Activated CD8-positive, alpha-beta memory T cell treated with anti-CD3 and anti-CD28 coated beads for 4 hours (primary cell): ENCODE results near the gene ITIH1.

Source experiments
- DNase-seq, 2 donors: peaks; one replicate each; pipeline ENCODE4 v3.0.0-alpha.2; 2020; ENCODE audit warnings: low read depth in 2 of 2

ITIH1 gene

DNA sequence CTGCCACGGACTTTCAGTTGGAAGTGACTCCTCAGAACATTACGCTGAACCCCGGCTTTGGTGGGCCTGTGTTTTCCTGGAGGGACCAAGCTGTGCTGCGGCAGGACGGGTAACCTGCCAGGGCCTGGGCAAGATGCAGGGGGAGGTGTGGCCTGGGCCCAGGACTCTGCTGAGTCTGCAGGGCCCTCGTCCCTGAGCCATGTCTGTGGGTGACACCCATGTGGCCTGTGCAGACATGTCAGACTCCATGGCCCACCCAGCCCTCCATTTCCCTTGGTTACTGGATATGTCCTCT lies 12.3 kb downstream of the ITIH1 start:
- no peak for DNase-seq

DNA sequence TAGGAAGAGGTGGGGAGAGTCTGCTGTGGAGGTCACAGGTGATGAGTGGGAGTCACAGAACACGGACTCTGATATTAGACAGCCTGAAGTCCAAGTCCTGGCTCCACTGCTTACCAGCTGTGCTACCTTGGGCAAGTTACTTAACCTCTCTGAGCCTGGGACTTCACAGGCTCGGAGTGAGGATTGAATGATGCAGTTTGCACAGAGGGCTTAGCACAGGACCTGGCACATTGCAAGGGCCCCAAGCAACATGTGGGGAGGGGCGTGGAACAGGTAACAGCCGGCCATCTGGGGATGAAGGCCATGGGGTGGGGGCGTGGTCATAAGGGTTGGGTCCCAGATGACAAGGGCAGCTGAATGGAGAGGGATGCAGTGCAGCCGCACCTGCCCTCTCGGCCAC lies 12.9 kb downstream of the ITIH1 start:
- DNase-seq, result no peak

DNA sequence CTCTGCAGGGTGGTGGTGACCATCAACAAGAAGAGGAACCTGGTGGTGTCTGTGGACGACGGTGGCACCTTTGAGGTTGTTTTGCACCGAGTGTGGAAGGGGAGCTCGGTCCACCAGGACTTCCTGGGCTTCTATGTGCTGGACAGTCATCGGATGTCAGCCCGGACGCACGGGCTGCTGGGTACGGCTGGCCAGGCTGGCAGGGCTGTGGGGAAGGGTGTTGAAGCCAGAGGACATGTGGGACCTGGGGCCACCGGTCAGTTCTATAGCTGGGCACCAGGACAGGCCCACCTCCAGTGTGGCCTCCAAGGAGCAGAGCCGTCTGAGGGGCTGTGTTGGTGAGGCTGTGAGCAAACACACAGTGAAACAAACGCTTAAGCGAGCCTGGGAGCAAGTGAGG lies 13.3 kb downstream of the ITIH1 start:
- DNase-seq, result no peak

DNA sequence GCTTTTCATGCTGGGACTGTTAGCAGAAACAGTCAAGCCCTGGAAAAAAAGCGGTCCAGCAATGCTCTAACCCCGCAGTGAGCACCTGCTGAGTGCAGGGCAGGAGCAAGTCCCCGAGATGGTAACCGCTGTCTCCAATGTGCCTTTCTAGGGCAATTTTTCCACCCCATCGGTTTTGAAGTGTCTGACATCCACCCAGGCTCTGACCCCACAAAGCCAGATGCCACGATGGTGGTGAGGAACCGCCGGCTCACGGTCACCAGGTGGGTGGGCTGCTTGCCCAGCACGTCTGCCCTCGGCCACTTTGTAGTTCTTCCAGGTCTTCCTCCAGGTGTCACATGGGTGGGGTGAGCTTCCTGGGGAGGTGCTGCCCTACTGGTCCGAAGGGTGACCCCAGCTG lies 14.0 kb downstream of the ITIH1 start:
- DNase-seq, result no peak

DNA sequence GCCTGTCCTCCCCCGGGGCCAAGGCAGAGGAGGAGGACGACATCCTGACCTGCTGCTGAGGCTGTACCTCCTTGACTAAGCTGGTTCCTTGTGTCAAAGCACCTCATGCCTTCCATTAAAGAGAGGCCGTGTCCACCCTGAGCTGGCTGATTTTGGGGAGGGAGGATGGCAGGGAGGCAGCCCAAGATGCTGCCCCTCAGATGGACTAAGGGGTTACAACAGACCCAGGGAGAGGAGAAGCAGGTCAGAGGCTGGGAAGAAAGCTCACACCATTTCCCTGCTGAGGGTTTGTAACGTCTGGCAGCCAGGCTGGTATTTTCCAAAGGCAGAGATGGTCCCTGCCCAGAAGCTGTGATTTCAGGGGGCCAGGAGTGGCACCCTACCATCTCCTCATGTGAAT lies 14.5 kb downstream of the ITIH1 start:
- DNase-seq, result no peak

DNA sequence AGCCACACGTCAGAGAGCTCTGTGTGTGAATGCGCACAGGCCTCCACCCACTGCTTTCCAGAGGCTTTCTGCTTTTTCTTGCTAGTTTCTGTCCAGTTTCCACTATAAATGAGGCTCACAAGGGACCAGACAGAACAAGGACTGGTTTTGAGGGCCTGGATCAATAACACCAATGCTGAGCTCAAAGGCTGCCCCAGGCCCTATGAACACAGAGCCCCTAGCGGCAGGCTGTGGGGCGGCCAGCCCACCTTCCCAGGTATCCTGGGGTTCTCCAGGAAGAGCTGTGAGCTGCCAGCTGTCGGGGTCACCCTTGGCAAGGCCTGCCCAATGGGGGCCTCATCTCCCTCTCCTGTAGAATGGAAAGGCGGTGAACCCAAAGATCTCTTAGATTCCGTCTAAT lies 15.0 kb downstream of the ITIH1 start:
- no peak for DNase-seq

DNA sequence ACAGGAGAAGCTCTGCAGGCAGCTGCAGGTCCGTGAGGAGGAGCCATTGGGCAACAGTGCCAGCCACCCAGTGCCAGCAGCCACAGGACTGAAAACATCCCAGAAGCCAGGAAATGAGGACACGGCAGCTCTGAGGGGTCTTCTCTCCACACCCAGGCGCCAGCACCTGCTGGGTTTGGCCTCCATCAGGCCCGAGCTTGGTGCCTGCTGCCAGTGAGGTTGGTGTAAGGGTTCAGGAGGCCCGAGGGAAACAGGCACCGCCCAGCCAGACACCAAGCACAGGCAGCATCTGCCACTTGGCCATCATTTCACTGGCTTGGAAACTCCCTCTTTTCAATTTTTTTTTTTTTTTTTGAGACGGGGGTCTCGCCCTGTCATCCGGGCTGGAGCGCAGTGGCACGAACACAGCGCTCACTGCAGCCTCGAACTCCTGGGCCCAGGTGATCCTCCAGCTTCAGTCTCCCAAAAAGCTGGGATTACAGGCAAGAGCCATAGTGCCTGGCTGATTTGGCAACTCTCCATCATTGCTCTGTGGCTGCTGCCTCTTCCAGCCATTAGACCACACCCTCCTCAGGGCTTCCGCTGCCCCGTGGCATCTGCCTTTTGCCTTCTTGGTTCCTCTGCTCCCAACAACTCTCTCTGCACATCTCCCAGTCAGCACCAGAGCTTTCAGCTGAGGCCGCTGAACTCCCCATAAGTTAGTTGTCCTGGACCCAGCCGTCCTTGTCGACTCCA lies 15.7 kb downstream of the ITIH1 start:
- DNase-seq, result no peak

DNA sequence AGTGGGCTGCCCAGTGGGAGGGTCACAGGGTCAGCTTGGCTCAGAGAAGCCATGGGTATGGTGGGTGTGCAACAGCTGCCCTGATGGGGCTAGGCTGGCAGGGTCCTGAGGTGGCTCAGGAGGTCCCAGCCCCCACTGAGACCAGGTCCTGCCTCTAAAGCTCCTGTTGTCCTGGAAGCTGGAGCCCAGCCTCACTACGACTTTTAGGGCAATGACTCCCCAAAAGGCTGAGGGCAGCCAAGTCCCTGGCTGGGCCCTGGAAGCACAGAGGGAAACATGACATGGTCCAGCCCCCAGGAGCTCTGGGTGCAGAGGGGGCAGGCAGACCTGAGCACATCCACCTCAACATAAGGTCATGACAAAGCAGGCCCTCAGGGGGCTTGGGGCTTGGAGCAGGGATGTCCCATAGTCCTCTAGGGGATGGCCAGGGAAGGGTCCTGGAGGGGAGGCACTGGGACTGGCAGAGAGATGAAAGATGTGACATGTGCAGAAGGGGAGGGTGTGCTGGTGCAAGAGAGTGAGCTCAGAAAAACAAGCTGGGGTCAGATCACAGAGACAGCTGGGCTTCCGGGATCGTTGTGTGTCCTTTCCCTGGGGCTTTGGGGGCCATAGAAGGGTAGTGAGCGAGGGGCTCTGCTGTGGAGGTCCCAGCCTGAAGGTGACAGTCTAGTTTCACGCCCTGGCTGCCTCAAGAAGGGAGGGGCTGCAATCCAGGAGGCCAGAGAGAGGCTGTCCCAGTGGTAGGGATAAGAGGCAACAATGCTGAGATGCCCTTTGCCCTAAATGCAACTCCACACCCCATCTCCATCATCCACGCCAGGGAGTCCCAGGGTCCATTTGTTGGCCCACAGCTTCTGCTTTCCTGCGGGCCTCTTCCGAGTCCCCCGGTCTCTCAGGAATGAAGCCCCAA lies 16.6 kb downstream of the ITIH1 start:
- no peak for DNase-seq

DNA sequence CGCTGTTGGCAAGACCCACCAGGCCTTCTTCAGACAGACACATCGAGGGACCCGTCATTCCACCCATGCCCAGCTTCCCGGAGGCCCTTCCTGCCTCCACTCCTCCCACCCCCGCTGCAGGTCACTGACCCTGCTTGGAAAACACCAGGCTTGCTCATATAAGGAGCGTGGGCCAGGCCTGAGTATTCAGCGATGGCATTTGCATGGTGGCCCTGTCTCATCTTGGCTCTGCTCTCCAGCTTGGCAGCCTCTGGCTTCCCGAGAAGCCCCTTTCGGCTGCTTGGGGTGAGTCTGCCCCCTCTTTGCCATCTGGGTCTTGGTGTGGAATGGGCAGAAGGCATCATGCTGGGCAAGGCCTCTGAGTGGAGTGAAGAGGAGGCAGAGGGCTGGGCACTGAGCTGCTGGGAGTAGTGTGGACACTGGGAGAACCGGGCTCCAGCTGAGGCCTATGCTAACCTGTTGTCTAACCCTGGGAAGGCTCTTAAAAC lies 17.3 kb downstream of the ITIH1 start, which contains the start of gene ITIH3:
Gene ITIH3, plus strand, starts transcription at position 185 of the 488 bp plus-strand sequence. Its CDS starts 8 bp downstream, at position 193.
- no peak for DNase-seq

DNA sequence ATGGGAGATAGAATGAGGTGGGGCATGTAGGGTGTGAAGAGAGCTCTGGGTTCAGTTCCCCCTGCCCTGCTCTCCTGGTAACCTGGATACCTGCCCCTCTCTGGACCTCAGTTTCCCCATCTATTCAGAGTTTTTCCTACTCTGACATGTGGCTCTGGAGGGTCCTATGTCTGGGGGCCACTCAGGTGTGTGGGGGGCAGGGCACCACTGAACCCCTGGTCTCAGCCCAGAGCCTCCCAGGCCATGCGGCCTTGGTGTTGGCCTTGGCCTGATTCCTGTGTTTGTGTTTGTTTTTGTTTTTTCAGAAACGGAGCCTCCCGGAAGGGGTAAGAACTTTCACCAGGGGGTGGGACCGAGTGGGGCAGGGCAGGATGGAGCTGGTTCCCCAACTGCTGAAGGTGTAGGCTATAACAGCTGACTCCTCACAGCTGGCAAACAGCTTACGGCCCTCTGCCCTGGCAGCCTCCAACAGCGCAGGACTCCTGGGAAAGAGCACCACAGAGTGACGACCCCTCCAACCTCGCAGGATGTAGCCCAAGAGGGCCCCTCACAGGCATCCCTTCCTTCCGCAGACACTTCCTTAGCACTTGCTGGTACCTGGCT lies 18.0 kb downstream of the ITIH1 start:
- no peak for DNase-seq

DNA sequence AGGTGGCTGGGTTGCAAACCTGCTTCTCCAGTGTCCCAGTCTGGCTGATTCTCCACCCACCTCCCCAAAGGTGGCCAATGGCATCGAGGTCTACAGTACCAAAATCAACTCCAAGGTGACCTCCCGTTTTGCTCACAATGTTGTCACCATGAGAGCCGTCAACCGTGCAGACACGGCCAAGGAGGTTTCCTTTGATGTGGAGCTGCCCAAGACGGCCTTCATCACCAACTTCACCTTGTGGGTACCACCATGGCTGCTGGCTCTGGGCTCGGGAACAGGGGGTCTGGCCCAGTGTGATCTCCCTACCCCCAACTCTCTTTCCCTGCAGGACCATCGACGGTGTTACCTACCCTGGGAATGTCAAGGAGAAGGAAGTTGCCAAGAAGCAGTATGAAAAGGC lies 19.0 kb downstream of the ITIH1 start:
- no peak for DNase-seq

DNA sequence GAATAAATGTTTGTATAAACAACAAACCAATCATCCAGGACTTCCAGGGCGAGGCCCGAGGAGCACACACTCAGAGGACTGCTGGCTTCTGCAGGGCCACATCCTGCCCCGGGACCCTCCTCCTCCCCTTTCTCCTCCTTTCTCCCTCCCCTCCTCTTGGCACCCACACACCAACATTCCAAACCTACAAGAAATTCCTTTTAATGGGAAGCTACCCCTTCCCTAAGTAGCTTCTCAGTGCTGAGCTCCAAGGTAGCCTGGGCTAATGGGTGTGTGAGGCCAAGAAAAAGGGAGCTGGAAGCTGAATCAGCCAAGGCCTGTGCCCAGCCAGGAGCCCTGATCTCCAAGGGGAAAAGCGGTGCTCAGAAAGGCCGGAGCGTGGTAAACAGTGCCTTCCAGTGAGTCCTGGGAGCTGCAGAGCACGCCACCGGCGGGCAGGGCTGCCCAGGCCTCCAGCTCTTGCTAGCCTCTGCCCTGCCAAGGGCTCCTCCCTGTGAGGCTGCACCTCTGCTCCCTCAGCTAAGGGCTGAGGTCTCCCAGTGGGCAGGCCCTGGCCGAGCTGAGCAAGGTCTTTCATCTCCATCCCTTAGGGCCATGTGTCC lies 21.1 kb downstream of the ITIH1 start:
- no peak for DNase-seq

DNA sequence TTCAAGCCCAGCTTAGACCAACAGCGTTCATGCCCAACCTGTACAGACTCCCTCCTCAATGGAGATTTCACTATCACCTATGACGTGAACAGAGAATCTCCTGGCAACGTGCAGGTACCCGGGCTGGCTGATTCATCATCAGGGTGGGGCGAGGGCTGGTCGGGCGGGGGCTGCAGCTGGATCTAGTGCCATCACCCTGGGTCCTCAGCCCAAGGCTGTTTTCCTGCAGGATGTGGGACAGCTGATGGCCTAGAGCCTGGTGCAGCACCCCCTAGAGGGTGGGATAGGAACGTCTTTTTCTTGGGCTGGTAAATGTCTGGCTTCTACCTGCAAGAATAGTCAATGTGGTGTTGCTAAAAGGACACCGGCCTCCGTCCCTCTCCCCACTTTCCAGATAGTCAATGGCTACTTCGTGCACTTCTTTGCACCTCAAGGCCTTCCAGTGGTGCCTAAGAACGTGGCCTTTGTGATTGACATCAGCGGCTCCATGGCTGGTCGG lies 21.6 kb downstream of the ITIH1 start:
- no peak for DNase-seq

DNA sequence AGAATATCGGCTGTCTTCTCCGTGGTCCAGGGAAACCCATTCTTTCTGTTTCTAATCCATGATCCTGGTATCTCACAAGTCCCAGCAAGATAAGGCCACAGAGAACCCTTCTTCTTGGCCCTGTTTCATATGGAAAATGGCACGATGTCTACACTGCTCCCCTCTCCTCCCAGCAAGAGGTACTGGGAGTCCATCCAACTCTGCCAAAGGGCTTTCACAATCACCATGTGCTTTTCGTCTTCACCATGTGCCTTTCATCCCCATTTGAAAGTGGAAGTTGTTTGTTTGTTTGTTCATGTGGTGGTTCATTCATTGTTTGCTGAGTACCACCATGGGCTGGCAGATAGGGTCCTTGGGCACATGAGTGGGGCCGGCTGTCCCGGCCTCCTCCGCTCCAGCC lies 22.7 kb downstream of the ITIH1 start:
- no peak for DNase-seq

DNA sequence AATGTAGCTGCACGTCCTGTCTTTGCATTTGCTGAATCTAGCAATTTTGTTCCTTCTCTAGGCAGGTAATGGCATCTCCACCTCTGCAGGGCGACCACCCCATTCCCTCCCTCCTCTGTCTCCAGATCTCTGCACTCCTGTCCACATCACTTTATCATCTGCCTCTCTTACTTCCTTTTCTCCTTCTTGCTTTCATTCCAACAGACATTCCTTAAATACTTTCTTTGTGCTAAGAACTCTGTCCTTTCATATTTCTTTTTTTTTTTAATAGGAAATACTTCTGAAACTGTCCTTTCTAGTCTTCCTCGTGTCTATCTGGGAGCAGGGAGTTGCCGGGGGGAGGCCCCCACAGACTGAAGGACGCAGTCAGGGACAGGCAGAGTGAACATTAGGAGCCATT lies 24.4 kb downstream of the ITIH1 start:
- DNase-seq, result no peak

DNA sequence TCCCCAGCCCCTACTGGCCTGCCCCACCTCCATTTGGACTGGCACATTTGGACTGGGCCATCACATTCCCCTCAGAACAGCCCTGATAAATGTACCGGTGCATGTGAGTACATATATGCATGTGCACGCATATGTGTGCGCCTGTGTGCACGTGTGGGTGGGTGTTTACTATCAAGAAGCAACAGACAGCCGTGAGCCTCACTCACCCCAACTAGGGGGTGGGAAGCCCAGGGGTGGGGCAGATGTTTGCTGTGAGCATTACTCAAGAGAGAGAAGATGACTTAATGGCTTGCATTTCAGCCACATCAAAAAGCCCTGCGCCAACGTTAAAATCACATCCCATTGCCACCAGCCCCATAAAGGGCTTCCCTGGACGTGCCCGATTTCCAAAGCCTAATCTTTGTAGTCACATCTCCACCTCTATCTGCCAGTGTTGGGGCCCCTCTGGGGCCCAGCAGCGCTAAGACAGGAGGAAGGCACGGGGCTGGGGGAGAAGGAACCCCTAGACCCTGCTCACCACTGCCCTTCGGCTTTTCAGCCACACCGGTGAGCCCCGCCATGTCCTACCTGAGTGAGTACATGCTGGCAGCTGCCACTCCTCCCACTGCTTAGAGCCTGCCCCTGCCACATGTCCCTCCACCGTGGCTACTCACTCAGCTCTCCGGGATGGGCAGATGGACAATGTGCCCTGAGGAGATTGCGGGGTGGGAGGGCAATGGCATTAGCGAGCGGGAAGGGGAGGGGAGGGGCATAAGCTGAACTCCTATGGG lies 28.1 kb downstream of the ITIH1 start:
- no peak for DNase-seq

DNA sequence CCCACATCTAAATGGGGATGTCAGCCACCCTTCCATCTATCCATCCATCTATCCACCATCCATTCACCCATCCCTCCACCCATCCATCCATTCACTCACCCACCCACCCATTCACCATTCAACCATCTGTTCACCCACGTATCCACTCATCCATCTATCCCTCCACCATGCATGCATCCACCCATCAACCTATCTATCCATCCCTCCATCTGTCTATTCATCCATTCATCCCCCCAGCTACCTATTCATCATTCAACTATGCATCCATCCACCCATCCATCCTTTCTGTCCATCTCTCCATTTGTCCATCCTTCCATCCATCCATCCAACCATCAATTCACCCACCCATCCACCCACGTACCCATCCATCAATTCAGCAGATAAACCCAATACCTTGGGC lies 31.8 kb downstream of the ITIH1 start:
- no peak for DNase-seq

DNA sequence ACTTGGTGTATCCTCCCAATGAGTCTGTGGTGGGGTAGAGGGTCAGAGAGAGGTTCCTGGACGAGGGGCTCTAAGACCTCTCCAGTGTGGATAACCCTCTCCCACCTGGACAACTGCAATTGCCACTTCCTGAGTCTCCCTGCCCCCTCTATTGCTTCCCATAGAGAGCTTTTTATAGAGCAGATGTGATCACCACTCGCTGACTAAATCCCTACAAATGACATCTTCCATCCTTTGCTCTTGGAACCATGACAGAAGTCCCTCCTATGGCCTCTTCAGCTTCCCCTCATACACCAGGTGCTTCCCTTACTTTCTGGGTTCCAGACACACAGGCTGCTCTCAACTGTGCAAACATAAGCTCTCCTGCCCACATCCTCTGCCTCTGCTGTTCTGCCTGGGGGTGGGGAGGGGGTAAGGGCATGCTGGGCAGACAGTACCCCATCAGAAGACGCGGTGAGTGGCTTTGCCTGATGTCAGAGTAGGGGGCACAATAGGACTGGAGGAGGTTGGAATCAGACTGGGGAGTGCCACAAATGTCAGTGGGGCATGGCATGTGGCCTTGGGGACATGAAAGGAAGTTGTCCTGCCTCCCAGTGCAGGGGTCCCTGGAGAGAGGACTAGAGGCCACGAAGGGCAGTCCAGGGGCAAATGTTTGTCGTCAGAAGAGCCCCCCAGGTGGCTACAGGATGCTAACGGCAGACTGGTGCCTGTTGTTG lies 32.4 kb downstream of the ITIH1 start:
- DNase-seq, result no peak

DNA sequence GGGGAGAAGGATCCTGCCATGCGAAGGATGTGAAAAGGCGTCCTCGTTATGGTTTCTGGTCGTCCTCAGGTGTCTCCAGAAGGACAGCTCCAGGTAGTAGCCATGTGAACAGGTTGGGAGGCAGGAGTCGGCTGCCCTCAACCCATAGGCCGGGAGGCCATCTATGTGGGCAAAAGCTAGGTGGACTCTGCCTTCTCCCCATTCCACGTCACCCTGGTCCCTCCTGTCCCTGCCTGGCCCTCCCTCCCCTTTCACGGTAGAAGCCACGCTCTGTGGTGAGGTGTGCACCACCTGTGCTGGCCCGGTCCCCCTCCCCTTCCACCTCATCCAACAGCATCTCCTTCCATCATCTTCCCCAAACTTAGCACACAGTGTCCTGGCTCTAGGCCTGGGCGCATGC lies 33.5 kb downstream of the ITIH1 start:
- no peak for DNase-seq

DNA sequence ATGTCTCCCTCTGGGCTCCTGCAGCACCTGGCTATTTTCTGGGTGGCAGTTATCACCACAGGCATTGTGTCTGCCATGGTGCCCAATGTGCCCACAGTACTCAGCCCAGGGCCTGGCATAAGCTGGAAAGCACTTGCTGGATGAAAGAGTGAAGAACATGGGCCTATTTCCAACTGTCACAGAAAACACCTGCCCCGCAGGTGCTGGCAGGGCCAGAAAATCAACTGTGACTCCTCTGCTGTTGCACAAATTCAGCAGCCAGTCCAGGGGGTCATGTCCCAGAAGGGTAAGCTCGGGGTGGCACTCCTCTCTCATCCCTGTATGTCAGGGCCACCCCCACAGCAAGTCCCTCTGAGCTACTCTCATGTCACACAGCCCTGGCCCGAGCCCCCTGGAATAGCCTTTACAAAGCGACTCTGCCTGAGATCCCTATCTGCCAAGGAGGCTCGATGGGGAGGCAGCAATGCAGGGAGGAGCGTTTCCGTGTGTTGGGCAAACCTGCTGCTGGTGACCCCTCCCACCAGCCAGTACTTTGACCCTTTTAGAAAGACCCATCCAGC lies 34.1 kb downstream of the ITIH1 start:
- no peak for DNase-seq
